MCF 10A (cell line): ENCODE measurements around the gene KLF9. TPM values are rescaled to one million over a fixed set of nuclear protein-coding genes. Genes with fewer than 3 reads are reported as not detected.
A peak's percentile ranks its signal among the peaks of the same experiment; 100 is the strongest.

ENCODE experiments used
- Bru-seq: library from RNA; stranded (reverse); fragments of 400-500 nt; gene quantifications from one replicate; lab custom pipeline; 2021; lab: Mats Ljungman, UMichigan
- BruChase-seq, 2 experiments: library from RNA; stranded (reverse); fragments of 400-500 nt; gene quantifications; one replicate each; lab custom pipeline; 2021; lab: Mats Ljungman, UMichigan
- BruUV-seq: library from RNA; stranded (reverse); fragments of 400-500 nt; replicated peaks from 2 replicates; lab custom pipeline; 2021; lab: Mats Ljungman, UMichigan
- CTCF ChIA-PET: fragments of 300-600 bp; sonication (Branson Sonifier 250); formaldehyde crosslinking; extraction: SDS; loops from one replicate; lab custom pipeline; 2021; ENCODE audit warnings: antibody characterized with exemption, inconsistent platforms; lab: Yijun Ruan, JAX
- POLR2A ChIA-PET: fragments of 300-600, 350-650 bp; sonication (Branson Sonifier 250); formaldehyde crosslinking; extraction: SDS; loops from one replicate; lab custom pipeline; 2020; ENCODE audit warnings: antibody characterized with exemption, inconsistent platforms; lab: Yijun Ruan, JAX
- DNase-seq: peaks from one replicate; pipeline ENCODE4 v3.0.0-alpha.2; 2018; ENCODE audit not compliant: unreplicated experiment
- H3K27ac Mint-ChIP-seq: one replicate; pipeline ENCODE4 v1.8.0; 2022; ENCODE audit warnings: mild to moderate bottlenecking, low read depth, mixed read lengths; ENCODE audit not compliant: unreplicated experiment
- H3K27me3 Mint-ChIP-seq: one replicate; pipeline ENCODE4 v1.8.0; 2022; ENCODE audit warnings: mixed read lengths; ENCODE audit not compliant: insufficient read depth, unreplicated experiment
- H3K36me3 Mint-ChIP-seq: one replicate; pipeline ENCODE4 v1.8.0; 2022; ENCODE audit warnings: mild to moderate bottlenecking, moderate library complexity, mixed read lengths; ENCODE audit not compliant: insufficient read depth, unreplicated experiment
- H3K4me1 Mint-ChIP-seq: one replicate; pipeline ENCODE4 v1.8.0; 2022; ENCODE audit warnings: mixed read lengths; ENCODE audit not compliant: insufficient read depth, unreplicated experiment
- H3K4me3 Mint-ChIP-seq: one replicate; pipeline ENCODE4 v1.8.0; 2022; ENCODE audit warnings: mild to moderate bottlenecking, moderate library complexity, mixed read lengths; ENCODE audit not compliant: unreplicated experiment
- H3K9me3 Mint-ChIP-seq: one replicate; pipeline ENCODE4 v1.8.0; 2022; ENCODE audit warnings: mixed read lengths; ENCODE audit not compliant: unreplicated experiment
- CTCF ChIP-seq: fragments of 200-600 bp; IDR thresholded peaks from one replicate; pipeline ENCODE4 v1.8.0; 2022; ENCODE audit warnings: antibody characterized with exemption, mild to moderate bottlenecking; ENCODE audit not compliant: unreplicated experiment
- intact Hi-C: fragments of 100-400 bp; cut with micrococcal nuclease; formaldehyde crosslinking; loops from 2 replicates; pipeline ENCODE4 v1.14.1; 2022
- long read RNA-seq: library from polyadenylated mRNA; stranded (forward); transcript quantifications from one replicate; pipeline ENCODE4 v2.0.0, GENCODE V29; 2022
- total RNA-seq: library from RNA; stranded (reverse); gene quantifications from 2 replicates; pipeline ENCODE4 v1.2.3, GENCODE V29; 2022

The KLF9 gene
- total RNA-seq: 5.9 and 8.9 TPM in 2 replicates
- Bru-seq, nascent RNA: percentile 80 among the genes with signal in this experiment
- percentile 54 among the genes with signal in this experiment for BruChase-seq, experiment 1, labeled RNA remaining after a 6-hour chase
- percentile 81 among the genes with signal in this experiment for BruChase-seq, experiment 2, labeled RNA remaining after a 2-hour chase
- long read RNA-seq, partial matches to known transcripts: 0 of 1 reads
- long read RNA-seq, other reads (novel, unspliced or antisense): 1 of 1 reads

GRCh38 chr9:70413799-70414775, at the start of gene KLF9:
Gene KLF9, minus strand, starts transcription at chr9:70414657. Its CDS starts 1,294 bp downstream, at chr9:70413363.
- Mint-ChIP-seq H3K27ac (peak within 1 kb of the TSS; percentile 99), H3K4me1 (peaks cover 19% of the 10 kb centered on the region), H3K36me3 (peaks cover 6% of the 10 kb centered on the region), H3K4me3 (peak within 1 kb of the TSS; percentile 98), H3K9me3 (no peaks in the 10 kb centered on the region), H3K27me3 (no peaks in the 10 kb centered on the region)
- peak; percentile 99 for DNase-seq
- ChIA-PET CTCF (interaction anchor here (0.6 to 1.8 kb wide), 6 partner anchors 66 to 1236 kb away, joined by 3 to 12 read pairs (median 4); no protein-coding TSS in a partner anchor), POLR2A (interaction anchor here (0.6 to 8.9 kb wide), 29 partner anchors 8 to 1244 kb away, joined by 3 to 186 read pairs (median 4); partner anchors contain the start of gene SMC5)
- intact Hi-C loops: loop anchor here (1.0 to 5.0 kb wide), 2 partner anchors 62 to 70 kb away; no protein-coding TSS in a partner anchor
- TF ChIP-seq CTCF: no peak
- BruUV-seq: no TSS peak

- TF ChIP-seq CTCF: no peak
- Mint-ChIP-seq H3K36me3 (peaks cover 7% of the 10 kb centered on the region), H3K4me3 (no peak overlapping the region), H3K4me1 (peaks cover 13% of the 10 kb centered on the region), H3K9me3 (no peaks in the 10 kb centered on the region), H3K27me3 (no peaks in the 10 kb centered on the region), H3K27ac (no peak overlapping the region)
- intact Hi-C loops: no loop called here
- no peak for DNase-seq
- CTCF ChIA-PET: no interaction called here
- POLR2A ChIA-PET: no interaction called here
- BruUV-seq: no TSS peak
These were observed 49.4 kb upstream of the KLF9 start for GRCh38 chr9:70463877-70464276.

- ChIA-PET CTCF (interaction anchor here (0.5 to 1.5 kb wide), 2 partner anchors 16 to 21 kb away, joined by 3 to 7 read pairs; no protein-coding TSS in a partner anchor), POLR2A (interaction anchor here (1.5 kb wide), 1 partner anchor 10 kb away, joined by 3 read pairs; no protein-coding TSS in a partner anchor)
- intact Hi-C loops: no loop called here
- Mint-ChIP-seq H3K27ac (no peak overlapping the region), H3K4me3 (no peak overlapping the region), H3K27me3 (no peaks in the 10 kb centered on the region), H3K4me1 (peaks cover 10% of the 10 kb centered on the region), H3K36me3 (no peaks in the 10 kb centered on the region), H3K9me3 (no peaks in the 10 kb centered on the region)
- DNase-seq: no peak
- no TSS peak for BruUV-seq
- TF ChIP-seq CTCF: no peak
These were observed 47.8 kb upstream of the KLF9 start for GRCh38 chr9:70462300-70462699.
